GM18870 (cell line): ENCODE results near the gene CARHSP1.
"Not testable (repeated sequence)": the region's sequence is repeated elsewhere in the genome, so short reads cannot be mapped to it uniquely, and the experiment has no call there.

Experiments used
- ATAC-seq: cut with Tn5 transposase; IDR thresholded peaks from one replicate; pipeline ENCODE4 v1.9.1; 2021; ENCODE audit warnings: moderate library complexity; ENCODE audit not compliant: unreplicated experiment

The CARHSP1 gene

GRCh38 chr16:8893976-8894690, 25.3 kb upstream of the CARHSP1 start:
- ATAC-seq = no peak

- no peak for ATAC-seq
Observed at GRCh38 chr16:8893426-8893825, 24.6 kb upstream of the CARHSP1 start.

GRCh38 chr16:8892101-8892575, 23.3 kb upstream of the CARHSP1 start:
- peak; percentile 25 for ATAC-seq

GRCh38 chr16:8890549-8890921, 21.7 kb upstream of the CARHSP1 start:
- no peak for ATAC-seq

- no peak for ATAC-seq
Observed at GRCh38 chr16:8889893-8890548, 21.2 kb upstream of the CARHSP1 start.

- ATAC-seq = no peak
Observed at GRCh38 chr16:8888951-8889892, 20.4 kb upstream of the CARHSP1 start.

GRCh38 chr16:8887952-8888560, 19.2 kb upstream of the CARHSP1 start:
- no peak for ATAC-seq

- ATAC-seq = no peak
Observed at GRCh38 chr16:8887431-8887765, 18.6 kb upstream of the CARHSP1 start.

GRCh38 chr16:8886593-8887430, 18.0 kb upstream of the CARHSP1 start:
- ATAC-seq = no peak

- no peak for ATAC-seq
Observed at GRCh38 chr16:8885674-8886592, 17.1 kb upstream of the CARHSP1 start.

GRCh38 chr16:8882725-8883377, 14.0 kb upstream of the CARHSP1 start:
- ATAC-seq = no peak

GRCh38 chr16:8882041-8882617, 13.3 kb upstream of the CARHSP1 start, which contains the start of gene LITAFD:
Gene LITAFD, plus strand, starts transcription at chr16:8882351. Its CDS starts 2,005 bp downstream, at chr16:8884356.
- ATAC-seq = no peak

GRCh38 chr16:8880839-8881510, 12.2 kb upstream of the CARHSP1 start:
- no peak for ATAC-seq

- no peak for ATAC-seq
Observed at GRCh38 chr16:8878523-8878911, 9.7 kb upstream of the CARHSP1 start.

GRCh38 chr16:8877894-8878522, 9.2 kb upstream of the CARHSP1 start:
- no peak for ATAC-seq

- not testable (repeated sequence) for ATAC-seq
Observed at GRCh38 chr16:8875317-8875716, 6.5 kb upstream of the CARHSP1 start.

GRCh38 chr16:8874388-8874787, 5.6 kb upstream of the CARHSP1 start:
- ATAC-seq = no peak
